ENCODE data around the gene NAALADL2. TPM values are rescaled to one million over a fixed set of nuclear protein-coding genes. Genes with fewer than 3 reads are reported as not detected.

The NAALADL2 gene
- total and polyA plus RNA-seq, 2 donors from 2014 or later, result 2.0 to 20.2 TPM

DNA sequence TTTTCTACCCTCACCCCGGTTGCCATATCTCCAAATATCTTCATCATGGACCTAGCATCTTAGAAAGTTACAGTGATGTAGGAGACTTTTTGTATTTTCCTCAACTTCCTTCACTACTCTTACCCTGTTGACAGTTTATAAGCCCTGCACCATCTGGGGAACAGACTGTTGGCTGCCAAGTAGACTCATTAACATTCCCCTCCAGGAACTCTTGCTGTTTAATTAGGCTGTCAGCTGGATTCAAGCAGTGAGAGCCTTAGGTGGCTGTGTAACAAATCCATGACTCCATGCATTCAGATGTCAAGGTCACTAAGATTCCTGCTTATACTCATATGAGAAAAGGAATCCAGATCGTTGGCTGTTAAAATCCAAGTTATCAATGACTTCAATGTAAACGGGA is 198.3 kb downstream of the NAALADL2 start:
- no peaks in the 10 kb centered on the region for H3K9me3 ChIP-seq (ENCODE audit: control insufficient read depth in 2 of 3, insufficient read depth in 1 of 3, low read length in 3 of 3)
- no peak overlapping the region for H3K9ac ChIP-seq (ENCODE audit: low read length in 3 of 3)
- DNase-seq (no peak), FAIRE-seq (no peak)
- no peaks in the 10 kb centered on the region for H3K4me1 ChIP-seq (ENCODE audit: control insufficient read depth in 2 of 3, insufficient read depth in 2 of 3, low read depth in 1 of 3, low read length in 3 of 3)
- H3K27ac ChIP-seq (ENCODE audit: low read depth in 2 of 2, low read length in 2 of 2), result no peak overlapping the region
- no peak overlapping the region for H3K4me3 ChIP-seq (ENCODE audit: low read length in 3 of 3)
- no peaks in the 10 kb centered on the region for H3K27me3 ChIP-seq (ENCODE audit: control insufficient read depth, insufficient read depth, low read length)
- intact Hi-C loops (cut with DNase I), result no loop called here
- H3K36me3 ChIP-seq (ENCODE audit: control insufficient read depth in 2 of 3, insufficient read depth in 3 of 3, low read length in 3 of 3), result no peaks in the 10 kb centered on the region
- TF ChIP-seq, protein P1, sequence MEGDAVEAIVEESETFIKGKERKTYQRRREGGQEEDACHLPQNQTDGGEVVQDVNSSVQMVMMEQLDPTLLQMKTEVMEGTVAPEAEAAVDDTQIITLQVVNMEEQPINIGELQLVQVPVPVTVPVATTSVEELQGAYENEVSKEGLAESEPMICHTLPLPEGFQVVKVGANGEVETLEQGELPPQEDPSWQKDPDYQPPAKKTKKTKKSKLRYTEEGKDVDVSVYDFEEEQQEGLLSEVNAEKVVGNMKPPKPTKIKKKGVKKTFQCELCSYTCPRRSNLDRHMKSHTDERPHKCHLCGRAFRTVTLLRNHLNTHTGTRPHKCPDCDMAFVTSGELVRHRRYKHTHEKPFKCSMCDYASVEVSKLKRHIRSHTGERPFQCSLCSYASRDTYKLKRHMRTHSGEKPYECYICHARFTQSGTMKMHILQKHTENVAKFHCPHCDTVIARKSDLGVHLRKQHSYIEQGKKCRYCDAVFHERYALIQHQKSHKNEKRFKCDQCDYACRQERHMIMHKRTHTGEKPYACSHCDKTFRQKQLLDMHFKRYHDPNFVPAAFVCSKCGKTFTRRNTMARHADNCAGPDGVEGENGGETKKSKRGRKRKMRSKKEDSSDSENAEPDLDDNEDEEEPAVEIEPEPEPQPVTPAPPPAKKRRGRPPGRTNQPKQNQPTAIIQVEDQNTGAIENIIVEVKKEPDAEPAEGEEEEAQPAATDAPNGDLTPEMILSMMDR (IDR thresholded peaks at IDR 0.05; ENCODE audit: borderline replicate concordance, extremely low read depth, insufficient read depth), result no peak

DNA sequence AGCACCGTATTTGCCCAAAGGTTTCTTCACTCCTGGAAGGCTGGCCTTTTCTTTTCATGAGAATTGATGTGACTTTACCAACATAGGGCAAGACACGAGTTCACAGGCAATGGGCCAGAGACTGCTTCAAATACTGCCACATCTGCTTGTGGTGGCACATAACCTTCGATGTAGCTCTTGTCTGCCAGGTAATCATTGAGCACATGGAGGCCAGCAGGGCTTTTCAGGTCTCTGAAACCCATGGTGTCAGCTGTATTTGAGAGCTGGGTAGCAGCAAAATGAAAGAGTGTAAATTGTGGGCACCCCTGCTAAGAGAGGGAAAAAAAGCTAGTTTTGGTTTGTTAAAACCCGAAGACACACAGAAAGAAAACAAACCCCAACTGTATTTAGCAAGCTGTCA is 200.7 kb downstream of the NAALADL2 start:
- H3K4me1 ChIP-seq (ENCODE audit: control insufficient read depth in 2 of 3, insufficient read depth in 2 of 3, low read depth in 1 of 3, low read length in 3 of 3), result no peaks in the 10 kb centered on the region
- H3K4me3 ChIP-seq (ENCODE audit: low read length in 3 of 3), result no peak overlapping the region
- no peaks in the 10 kb centered on the region for H3K9me3 ChIP-seq (ENCODE audit: control insufficient read depth in 2 of 3, insufficient read depth in 1 of 3, low read length in 3 of 3)
- H3K27ac ChIP-seq (ENCODE audit: low read depth in 2 of 2, low read length in 2 of 2), result no peak overlapping the region
- TF ChIP-seq, protein P1 (IDR thresholded peaks at IDR 0.05; ENCODE audit: borderline replicate concordance, extremely low read depth, insufficient read depth), result no peak
- FAIRE-seq (no peak), DNase-seq (no peak)
- no peaks in the 10 kb centered on the region for H3K27me3 ChIP-seq (ENCODE audit: control insufficient read depth, insufficient read depth, low read length)
- no peak overlapping the region for H3K9ac ChIP-seq (ENCODE audit: low read length in 3 of 3)
- intact Hi-C loops (cut with DNase I), result no loop called here
- H3K36me3 ChIP-seq (ENCODE audit: control insufficient read depth in 2 of 3, insufficient read depth in 3 of 3, low read length in 3 of 3), result no peaks in the 10 kb centered on the region

DNA sequence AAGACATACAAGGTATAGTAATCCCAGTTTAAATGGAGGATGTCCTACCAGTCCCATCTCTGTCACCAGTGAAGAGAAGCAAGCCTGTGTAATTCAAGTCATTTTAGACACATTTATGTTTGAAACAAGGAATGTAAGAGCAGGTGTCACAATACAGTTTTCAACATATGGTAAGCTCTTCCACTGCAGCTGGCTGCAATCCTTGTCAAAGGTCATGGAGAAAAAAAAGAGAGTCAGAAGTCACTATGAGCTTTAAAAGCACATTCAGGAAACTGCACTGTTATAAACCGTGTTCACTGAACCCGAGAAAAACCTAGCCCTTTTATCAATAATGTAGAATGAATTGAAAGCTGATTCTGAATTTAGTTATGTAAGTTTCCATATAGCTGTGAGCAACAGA is 206.4 kb downstream of the NAALADL2 start:
- FAIRE-seq (no peak), DNase-seq (peak in 2 of 5 donors; percentile 37 to 58)
- H3K36me3 ChIP-seq (ENCODE audit: control insufficient read depth in 2 of 3, insufficient read depth in 3 of 3, low read length in 3 of 3), result no peaks in the 10 kb centered on the region
- H3K4me1 ChIP-seq (ENCODE audit: control insufficient read depth in 2 of 3, insufficient read depth in 2 of 3, low read depth in 1 of 3, low read length in 3 of 3), result no peaks in the 10 kb centered on the region
- no peak overlapping the region for H3K27ac ChIP-seq (ENCODE audit: low read depth in 2 of 2, low read length in 2 of 2)
- H3K4me3 ChIP-seq (ENCODE audit: low read length in 3 of 3), result no peak overlapping the region
- TF ChIP-seq, protein P1 (IDR thresholded peaks at IDR 0.05; ENCODE audit: borderline replicate concordance, extremely low read depth, insufficient read depth), result no peak
- no peaks in the 10 kb centered on the region for H3K9me3 ChIP-seq (ENCODE audit: control insufficient read depth in 2 of 3, insufficient read depth in 1 of 3, low read length in 3 of 3)
- intact Hi-C loops (cut with DNase I), result no loop called here
- H3K9ac ChIP-seq (ENCODE audit: low read length in 3 of 3), result no peak overlapping the region
- H3K27me3 ChIP-seq (ENCODE audit: control insufficient read depth, insufficient read depth, low read length), result no peaks in the 10 kb centered on the region

Data from kidney (tissue), 14 donors.